GM12878 (cell line): ENCODE results near the gene ZYG11B.

Source experiments
- BRCA1 ChIP-seq: IDR thresholded peaks from 2 replicates; pipeline ENCODE4 v1.6.1; 2011; ENCODE audit warnings: low read depth, low read length, improper control_type of control experiment
- HDAC6 ChIP-seq: fragments of 200-600 bp; sonication (generic); IDR thresholded peaks from one replicate; pipeline ENCODE4 v1.8.0; 2017; ENCODE audit warnings: antibody characterized with exemption; ENCODE audit not compliant: unreplicated experiment
- SIX5 ChIP-seq: IDR thresholded peaks from 2 replicates; pipeline ENCODE4 v1.6.1; 2011; ENCODE audit warnings: mild to moderate bottlenecking, low read depth, low read length, moderate library complexity; ENCODE audit not compliant: severe bottlenecking
- TF ChIP-seq, protein P1 (sequence below), 3 experiments: IDR thresholded peaks in 2 of 3; conservative IDR thresholded peaks in 1 of 3; 2 replicates each; pipeline ENCODE4 v1.5.1; 2011; ENCODE audit warnings: low read depth in 3 of 3, low read length in 3 of 3, mild to moderate bottlenecking in 3 of 3, control low read depth in 2 of 3, moderate library complexity in 2 of 3, inconsistent platforms in 1 of 3, mixed read lengths in 1 of 3; ENCODE audit not compliant: control insufficient read depth in 2 of 3, insufficient read depth in 1 of 3; ENCODE audit errors: extremely low read depth in 1 of 3
- TF ChIP-seq, protein P2 (sequence below): IDR thresholded peaks from 2 replicates; pipeline ENCODE4 v1.6.1; 2011; ENCODE audit warnings: borderline replicate concordance, low read depth, mild to moderate bottlenecking, moderate library complexity, mixed read lengths, low read length; ENCODE audit not compliant: insufficient read depth; ENCODE audit errors: extremely low read length

DNA sequence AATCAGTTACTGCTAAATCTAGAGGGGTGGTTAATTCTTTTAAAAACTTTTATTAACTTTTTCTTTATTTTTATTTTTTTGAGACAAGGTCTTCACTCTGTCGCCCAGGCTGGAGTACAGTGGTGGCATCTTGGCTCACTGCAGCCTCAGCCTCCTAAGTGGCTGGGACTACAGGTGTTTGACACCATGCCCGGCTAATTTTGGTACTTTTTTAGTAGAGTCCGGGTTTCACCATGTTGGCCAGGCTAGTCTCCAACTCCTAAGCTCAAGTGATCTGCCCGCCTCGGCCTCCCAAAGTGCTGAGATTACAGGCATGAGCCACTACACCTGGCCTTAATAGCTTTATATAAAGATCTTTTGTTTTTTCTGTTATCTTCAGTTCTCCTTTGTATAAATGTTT, 11.9 kb downstream of the ZYG11B start:
- TF ChIP-seq HDAC6 (no peak), BRCA1 (no peak), SIX5 (no peak)
- TF ChIP-seq, protein P1, sequence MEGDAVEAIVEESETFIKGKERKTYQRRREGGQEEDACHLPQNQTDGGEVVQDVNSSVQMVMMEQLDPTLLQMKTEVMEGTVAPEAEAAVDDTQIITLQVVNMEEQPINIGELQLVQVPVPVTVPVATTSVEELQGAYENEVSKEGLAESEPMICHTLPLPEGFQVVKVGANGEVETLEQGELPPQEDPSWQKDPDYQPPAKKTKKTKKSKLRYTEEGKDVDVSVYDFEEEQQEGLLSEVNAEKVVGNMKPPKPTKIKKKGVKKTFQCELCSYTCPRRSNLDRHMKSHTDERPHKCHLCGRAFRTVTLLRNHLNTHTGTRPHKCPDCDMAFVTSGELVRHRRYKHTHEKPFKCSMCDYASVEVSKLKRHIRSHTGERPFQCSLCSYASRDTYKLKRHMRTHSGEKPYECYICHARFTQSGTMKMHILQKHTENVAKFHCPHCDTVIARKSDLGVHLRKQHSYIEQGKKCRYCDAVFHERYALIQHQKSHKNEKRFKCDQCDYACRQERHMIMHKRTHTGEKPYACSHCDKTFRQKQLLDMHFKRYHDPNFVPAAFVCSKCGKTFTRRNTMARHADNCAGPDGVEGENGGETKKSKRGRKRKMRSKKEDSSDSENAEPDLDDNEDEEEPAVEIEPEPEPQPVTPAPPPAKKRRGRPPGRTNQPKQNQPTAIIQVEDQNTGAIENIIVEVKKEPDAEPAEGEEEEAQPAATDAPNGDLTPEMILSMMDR (IDR thresholded peaks at IDR 0.05 in 2 of 3, conservative IDR thresholded peaks at IDR 0.05 in 1 of 3; ENCODE audit: control insufficient read depth in 2 of 3, extremely low read depth in 1 of 3, insufficient read depth in 1 of 3, low read depth in 3 of 3, low read length in 3 of 3) = no peak
- TF ChIP-seq, protein P2, sequence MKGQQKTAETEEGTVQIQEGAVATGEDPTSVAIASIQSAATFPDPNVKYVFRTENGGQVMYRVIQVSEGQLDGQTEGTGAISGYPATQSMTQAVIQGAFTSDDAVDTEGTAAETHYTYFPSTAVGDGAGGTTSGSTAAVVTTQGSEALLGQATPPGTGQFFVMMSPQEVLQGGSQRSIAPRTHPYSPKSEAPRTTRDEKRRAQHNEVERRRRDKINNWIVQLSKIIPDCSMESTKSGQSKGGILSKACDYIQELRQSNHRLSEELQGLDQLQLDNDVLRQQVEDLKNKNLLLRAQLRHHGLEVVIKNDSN = no peak
